Liver (tissue), 3 donors: ENCODE data around the gene TUBE1.

ENCODE experiments used
- EGR1 ChIP-seq, 2 donors: IDR thresholded peaks; 2 replicates each; pipeline ENCODE4 v1.6.1; 2016 to 2018; ENCODE audit warnings: antibody characterized with exemption in 2 of 2, low read depth in 2 of 2
- GABPA ChIP-seq, 2 donors: IDR thresholded peaks in 1 of 2; conservative IDR thresholded peaks in 1 of 2; 2 replicates each; pipeline ENCODE4 v1.6.1; 2016; ENCODE audit warnings: antibody characterized with exemption in 2 of 2, mild to moderate bottlenecking in 1 of 2, moderate library complexity in 1 of 2
- SP1 ChIP-seq: IDR thresholded peaks from 2 replicates; pipeline ENCODE4 v1.6.1; 2018; ENCODE audit warnings: antibody characterized with exemption, mild to moderate bottlenecking
- YY1 ChIP-seq: IDR thresholded peaks from 2 replicates; pipeline ENCODE4 v1.6.1; 2016; ENCODE audit warnings: antibody characterized with exemption, mild to moderate bottlenecking
- TF ChIP-seq, protein P1 (sequence below): fragments of 150-350 bp; IDR thresholded peaks from 2 replicates; pipeline ENCODE4 v1.5.1; 2017; ENCODE audit warnings: improper control_type of control experiment, low read depth, low read length; ENCODE audit not compliant: missing input control
- TF ChIP-seq, protein P2 (sequence below): IDR thresholded peaks from 2 replicates; pipeline ENCODE4 v1.6.1; 2016; ENCODE audit warnings: antibody characterized with exemption, mild to moderate bottlenecking
- donor health status: healthy.
- donor health status: healthy.

DNA sequence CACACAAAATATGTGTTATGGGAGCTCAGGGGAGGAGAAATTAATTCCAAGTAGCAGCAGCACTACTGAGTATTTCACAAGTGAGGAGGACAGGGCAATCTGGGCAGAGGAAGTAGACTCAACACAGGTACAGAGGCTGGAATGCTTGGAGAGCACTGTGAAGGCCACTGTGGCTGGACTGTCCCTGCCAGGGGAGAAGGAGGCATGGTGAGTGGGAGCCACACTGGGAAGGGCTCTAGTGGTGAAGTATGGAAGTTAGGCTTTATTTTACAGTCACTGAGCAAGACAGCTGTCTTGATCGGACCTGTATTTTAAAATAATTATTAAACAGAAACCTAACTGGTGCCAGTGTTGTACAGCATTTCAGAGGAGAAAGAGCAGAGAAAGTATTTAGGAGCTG is 28.9 kb upstream of the TUBE1 start:
- TF ChIP-seq, protein P1, sequence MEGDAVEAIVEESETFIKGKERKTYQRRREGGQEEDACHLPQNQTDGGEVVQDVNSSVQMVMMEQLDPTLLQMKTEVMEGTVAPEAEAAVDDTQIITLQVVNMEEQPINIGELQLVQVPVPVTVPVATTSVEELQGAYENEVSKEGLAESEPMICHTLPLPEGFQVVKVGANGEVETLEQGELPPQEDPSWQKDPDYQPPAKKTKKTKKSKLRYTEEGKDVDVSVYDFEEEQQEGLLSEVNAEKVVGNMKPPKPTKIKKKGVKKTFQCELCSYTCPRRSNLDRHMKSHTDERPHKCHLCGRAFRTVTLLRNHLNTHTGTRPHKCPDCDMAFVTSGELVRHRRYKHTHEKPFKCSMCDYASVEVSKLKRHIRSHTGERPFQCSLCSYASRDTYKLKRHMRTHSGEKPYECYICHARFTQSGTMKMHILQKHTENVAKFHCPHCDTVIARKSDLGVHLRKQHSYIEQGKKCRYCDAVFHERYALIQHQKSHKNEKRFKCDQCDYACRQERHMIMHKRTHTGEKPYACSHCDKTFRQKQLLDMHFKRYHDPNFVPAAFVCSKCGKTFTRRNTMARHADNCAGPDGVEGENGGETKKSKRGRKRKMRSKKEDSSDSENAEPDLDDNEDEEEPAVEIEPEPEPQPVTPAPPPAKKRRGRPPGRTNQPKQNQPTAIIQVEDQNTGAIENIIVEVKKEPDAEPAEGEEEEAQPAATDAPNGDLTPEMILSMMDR = no peak
- TF ChIP-seq, protein P2, sequence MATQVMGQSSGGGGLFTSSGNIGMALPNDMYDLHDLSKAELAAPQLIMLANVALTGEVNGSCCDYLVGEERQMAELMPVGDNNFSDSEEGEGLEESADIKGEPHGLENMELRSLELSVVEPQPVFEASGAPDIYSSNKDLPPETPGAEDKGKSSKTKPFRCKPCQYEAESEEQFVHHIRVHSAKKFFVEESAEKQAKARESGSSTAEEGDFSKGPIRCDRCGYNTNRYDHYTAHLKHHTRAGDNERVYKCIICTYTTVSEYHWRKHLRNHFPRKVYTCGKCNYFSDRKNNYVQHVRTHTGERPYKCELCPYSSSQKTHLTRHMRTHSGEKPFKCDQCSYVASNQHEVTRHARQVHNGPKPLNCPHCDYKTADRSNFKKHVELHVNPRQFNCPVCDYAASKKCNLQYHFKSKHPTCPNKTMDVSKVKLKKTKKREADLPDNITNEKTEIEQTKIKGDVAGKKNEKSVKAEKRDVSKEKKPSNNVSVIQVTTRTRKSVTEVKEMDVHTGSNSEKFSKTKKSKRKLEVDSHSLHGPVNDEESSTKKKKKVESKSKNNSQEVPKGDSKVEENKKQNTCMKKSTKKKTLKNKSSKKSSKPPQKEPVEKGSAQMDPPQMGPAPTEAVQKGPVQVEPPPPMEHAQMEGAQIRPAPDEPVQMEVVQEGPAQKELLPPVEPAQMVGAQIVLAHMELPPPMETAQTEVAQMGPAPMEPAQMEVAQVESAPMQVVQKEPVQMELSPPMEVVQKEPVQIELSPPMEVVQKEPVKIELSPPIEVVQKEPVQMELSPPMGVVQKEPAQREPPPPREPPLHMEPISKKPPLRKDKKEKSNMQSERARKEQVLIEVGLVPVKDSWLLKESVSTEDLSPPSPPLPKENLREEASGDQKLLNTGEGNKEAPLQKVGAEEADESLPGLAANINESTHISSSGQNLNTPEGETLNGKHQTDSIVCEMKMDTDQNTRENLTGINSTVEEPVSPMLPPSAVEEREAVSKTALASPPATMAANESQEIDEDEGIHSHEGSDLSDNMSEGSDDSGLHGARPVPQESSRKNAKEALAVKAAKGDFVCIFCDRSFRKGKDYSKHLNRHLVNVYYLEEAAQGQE = no peak
- no peak for TF ChIP-seq SP1
- peak; percentile 33 for TF ChIP-seq YY1
- no peak for TF ChIP-seq EGR1 (IDR thresholded peaks at IDR 0.05; ENCODE audit: low read depth in 2 of 2)
- TF ChIP-seq GABPA (IDR thresholded peaks at IDR 0.05 in 1 of 2, conservative IDR thresholded peaks at IDR 0.05 in 1 of 2) = no peak
